Hematopoietic multipotent progenitor cell treated with erythropoietin and hydrocortisone succinate and interleukin-3 and kit ligand, for 4 days (in vitro differentiated cells): ENCODE measurements around the gene FNDC11.

Experiments used
- DNase-seq: peaks from one replicate; pipeline ENCODE4 v3.0.0-alpha.2; 2015

Gene FNDC11

DNA sequence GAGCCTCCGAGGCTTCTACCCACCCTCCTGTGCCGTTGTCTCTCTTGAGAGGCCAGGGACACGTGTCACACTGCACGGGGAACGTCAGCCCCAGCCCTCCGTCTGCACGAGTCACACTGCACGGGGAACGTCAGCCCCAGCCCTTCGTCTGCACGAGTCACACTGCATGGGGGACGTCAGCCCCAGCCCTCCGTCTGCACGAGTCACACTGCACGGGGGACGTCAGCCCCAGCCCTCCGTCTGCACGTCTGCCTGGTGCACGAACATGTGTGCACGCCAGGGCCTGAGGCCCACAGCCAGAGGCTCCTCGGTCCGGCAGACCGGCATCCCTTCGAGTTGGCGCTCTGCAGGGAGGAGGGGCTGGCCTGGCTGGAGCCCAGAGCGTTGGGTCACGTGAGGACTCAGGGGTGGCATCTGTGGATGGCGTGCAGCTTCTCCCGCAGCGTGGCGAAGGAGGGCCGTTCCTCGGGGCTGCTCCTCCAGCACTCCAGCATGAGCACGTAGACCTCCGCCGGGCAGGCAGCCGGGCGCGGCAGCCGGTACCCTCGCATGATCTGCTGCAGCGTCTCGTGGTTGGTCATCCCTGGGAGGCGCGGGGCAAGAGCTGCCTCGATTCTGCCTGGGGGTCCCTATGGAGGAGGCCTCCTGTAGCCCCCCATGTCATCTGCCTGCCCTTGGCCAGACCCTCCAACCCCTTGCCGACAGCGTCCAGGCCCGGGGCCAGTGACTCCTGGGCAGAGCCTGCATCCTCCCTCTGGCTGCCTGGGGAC lies 13.4 kb upstream of the FNDC11 start:
- DNase-seq, result no peak

DNA sequence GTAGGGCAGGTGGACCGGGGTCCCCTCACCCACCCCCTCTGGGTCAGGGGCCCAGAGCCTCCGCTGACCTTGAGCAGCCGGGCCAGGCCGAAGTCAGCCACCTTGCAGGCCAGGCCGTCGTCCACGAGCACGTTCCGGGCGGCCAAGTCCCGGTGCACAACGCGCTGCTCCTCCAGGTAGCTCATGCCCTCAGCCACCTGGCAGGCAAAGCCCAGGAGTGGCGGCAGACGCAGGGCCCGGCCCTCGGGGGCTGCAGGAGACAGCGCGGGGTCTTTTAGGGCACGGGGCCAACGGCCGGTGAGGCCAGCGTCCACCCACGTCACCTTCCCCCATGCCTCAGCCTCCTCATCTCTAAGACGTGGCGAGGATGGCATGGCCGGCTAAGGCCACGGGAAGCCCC lies 12.6 kb upstream of the FNDC11 start:
- no peak for DNase-seq

DNA sequence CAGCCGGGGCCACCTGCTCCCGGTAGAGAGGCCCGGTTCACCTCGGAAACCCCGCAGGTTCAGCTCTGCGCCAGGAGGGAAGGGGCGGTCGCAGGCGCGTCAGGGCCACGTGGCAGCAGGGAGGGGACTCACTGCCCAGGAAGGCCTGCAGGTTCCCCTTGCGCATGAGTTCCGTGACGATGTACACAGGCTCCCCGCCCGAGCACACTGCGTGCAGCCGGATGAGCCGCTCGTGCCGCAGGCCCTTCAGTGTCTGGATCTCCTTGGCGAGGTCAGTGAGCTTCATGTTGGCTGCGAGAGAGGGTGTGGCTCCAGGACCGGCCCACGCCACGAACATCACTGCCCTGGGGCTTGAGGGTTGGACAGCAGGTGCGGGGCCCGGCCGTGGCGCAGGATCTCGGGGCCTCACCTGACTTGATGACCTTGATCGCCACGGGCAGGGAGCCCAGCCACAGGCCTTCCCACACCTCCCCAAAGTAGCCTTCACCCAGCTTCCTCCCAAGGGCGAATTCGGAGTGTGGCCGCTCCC lies 11.9 kb upstream of the FNDC11 start:
- DNase-seq, result no peak

DNA sequence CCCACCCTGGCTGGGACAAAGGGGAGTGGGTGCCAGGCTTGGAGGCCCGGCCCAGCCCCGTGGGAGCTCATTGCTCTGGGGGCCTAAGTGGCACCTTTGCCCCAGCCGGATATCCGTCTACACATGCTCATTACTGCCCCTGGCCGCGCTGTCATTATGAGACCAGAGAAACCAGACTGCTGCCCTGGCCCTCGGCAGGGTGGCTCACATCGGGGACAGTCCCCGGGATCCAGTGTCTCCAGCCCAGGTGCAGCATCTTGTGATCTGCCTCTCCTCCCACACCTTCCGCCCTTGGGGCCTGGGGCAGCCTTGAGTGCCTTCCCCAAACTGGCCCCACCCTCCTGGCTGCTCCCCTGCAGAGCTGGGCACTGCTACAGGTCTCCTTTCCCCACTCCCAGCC lies 11.3 kb upstream of the FNDC11 start:
- DNase-seq, result no peak

DNA sequence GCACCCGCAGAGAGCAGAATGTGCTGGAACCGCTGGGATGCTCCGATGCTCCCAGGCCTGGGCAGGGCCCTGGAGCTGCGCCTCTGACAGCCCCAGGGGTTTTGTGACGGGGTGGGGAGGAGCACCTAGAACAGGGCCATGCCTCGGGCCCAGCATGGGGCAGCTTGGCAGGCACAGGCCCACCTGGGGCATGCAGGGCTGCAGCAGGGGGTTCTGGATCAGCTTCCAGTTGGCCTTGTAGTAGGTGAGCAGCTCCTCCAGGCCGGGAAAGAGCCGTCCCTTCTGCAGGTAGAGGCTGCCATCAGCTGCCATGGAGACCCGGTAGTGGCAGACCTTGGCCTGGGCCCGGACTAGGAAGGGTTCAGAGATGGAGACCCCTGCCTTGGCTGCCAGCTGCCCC lies 10.8 kb upstream of the FNDC11 start:
- no peak for DNase-seq

DNA sequence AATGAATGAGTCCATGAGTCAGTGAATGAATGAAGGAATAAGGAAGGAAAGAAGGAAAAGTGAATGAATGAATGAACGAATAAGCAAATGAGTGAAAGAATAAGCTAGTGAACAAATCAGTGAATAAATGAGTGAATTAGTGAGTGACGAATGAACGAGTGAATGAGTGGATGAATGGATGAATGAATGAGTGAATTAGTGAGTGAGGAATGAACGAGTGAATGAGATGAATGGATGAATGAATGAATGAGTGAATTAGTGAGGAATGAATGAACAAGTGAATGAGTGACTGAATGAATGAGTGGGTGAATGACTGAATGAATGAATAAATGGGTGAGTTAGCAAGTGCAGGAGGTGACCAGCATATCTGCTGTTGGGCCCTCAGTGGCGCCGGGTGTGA lies 10.2 kb upstream of the FNDC11 start:
- no peak for DNase-seq

DNA sequence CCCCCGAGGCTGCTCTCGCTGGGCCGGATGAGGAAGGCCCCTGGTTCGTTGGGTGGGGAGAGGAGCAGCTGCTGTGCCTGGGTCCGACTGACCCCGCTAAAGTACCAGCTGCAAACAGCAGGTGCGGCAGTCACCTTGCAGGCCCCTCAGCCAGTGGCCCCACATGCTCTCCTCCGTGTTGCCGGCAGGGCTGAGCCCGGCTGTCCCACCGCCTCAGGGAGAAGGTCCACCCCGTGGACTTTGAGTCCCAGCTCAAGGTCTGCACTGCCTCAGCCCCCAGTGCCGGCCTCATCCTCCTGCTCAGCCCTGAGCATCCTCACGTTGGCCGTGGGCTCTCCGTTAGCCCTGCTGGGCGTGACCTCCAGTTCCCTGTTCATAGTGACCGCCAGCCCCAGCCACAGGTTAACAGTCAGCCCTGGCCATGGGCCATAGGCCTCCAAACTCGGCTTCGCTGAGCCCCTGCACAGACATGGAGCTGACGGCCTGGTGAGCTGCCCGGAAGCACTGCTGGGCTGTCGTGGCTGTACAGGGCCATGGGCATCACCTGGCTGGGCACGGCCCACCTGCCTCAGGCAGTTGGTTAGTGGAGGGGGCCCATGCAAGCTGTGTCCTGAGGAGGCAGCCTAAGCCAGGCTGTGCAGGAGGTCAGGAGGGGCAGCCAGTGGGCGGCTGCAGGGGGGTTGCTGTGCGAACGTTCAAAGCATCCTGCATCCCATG lies 9.6 kb upstream of the FNDC11 start:
- DNase-seq, result no peak

DNA sequence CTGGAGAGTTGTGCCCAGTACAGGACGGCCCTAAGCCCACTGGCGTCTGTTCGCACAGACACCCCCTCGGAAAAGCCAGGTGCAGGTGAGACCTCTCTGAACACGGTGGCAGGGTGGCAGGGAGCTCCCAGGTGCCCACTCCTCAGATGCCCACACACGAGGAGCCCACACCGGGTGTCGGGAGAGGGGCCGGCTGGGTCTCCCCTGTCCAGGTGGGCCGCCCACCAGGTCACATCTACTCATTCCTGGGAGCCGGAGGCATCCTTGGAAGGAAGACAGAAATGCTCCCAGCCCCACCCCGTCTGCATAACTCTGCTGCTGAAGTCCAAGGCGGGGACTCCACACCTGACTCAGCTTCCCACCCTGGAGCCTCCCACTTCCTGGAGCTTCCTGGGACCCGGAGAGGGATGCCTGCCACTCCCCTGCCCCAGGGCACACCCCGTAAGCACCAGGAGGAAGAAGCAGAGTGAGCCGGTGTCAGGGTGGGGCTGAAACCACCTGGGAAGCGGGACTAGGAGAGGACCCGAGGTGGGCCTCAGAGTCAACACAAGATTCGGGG lies 8.9 kb upstream of the FNDC11 start:
- DNase-seq, result no peak

DNA sequence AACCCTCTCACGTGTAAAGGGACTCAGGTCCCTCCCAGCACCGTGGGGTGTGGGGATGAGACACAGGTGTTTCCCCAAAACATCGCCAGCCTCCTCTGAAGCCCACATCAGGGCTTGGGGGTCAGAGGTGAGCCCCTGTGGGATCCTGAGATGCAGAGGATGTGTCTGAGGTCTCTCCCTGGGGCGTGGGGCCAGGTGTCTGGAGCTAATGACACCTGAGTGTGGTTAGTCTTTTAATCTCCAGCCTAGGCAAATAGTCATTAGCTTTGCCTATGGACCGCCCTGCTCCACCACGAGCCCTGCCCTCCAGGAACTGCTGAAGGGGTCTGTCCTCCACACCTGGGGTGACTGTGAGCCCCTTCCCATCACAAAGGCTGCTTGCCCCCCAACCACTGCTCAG lies 8.1 kb upstream of the FNDC11 start:
- no peak for DNase-seq

DNA sequence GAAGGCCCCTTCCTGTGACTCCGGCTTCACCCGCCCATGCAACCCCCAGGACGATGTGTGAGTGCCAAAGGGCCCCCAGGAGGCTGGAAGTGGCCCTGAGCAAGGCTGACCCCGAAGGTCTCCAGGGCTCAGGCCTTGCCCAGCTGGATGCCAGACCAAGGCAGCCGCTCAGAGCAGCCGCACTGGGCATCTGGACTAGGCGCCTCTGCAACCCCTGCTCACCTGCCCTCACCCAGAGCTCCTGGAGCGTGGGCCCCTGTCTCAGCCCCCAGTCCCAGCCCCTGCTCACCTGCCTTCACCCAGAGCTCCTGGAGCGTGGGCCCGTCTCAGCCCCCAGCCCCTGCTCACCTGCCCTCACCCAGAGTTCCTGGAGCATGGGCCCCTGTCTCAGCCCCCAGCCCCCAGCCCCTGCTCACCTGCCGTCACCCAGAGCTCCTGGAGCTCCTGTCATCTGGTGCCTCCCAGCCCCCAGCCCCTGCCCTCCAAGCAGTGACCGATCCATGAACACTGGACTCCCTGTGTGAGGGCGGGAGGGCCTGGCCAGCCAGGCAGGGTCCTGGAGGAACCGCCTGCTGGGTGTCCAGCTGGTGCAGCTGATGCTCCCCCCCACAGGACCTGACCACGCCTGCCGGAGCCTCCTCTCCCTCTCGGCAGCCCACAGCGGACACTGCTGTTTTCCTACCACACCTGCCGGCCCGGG lies 7.6 kb upstream of the FNDC11 start:
- no peak for DNase-seq

DNA sequence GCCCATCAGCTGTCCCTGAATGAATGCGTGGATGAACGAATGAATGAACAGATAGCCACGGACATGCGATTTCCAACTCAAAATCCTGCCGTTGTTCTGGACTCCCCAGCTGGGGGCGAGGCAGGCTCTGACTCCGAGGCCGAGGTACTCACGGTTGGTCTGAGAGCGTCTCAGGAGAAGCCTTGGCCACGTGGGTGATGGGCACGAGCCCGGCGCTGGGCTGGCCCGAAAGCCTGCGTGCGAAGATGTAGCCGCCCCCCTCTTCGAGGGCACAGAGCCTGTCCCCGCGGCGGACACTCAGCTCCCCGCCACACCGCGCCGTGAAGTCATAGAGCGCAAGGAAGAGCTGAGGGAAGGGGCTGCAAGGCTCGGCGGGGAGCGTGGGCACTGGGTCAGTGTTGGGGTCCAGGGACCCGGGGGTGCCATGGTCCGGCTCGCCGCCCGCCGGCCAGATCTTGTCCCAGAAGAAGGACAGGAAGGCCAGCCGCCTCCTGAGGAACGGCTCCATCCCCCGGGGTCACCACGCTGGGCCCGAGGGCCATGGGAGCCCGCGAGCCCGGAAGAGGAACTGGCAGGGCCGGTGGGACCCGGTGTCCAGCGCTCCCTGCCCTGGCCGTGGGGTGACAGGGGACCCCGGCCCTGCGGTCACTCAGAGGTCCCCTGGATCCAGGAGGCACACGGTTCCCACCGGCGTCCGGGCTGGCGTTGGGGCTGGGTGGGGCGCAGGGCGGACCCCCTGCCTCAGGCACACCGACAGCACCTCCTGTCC lies 6.8 kb upstream of the FNDC11 start:
- no peak for DNase-seq

DNA sequence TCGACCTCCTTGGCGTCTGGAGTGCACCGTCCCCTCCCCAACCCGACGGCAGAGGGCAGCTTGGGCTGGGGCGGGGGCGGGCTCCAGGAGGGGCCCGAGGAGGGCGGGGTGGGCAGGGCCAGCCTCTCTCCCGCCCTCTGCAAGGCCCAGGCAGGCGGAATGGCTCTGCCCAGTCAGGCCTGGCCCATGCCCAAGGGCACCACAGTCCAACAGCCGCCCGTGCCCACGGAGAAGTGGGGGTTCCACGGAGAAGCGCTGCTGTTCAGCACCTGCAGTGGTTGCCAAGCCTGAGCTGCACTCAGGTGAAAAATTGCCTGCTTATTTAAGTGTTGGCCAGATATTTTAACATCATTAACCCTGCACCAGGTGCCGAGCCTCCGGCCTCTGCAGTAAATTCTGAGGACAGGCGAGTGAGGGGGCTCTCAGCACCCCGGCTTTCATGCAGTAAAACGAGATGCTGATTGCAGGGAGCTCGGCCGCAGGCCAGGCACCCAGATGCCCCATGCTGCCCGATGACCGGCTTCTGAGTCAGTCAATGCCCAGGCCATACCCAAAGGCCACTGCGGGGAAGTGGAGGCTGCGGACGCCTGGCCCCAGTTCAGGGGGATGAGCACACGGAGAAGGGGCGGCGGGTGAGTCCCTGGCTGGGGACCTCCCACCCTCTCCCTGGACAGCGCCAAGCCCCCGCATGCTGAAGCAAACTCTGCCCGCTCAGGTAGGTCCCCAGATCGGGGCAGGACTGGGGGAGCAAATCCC lies 6.1 kb upstream of the FNDC11 start, which contains the start of gene SRMS:
TSS of gene SRMS (minus strand) at position 25 of the 756 bp plus-strand sequence. CDS start 286 bp downstream, outside the sequence.
- DNase-seq, result peak; percentile 43

DNA sequence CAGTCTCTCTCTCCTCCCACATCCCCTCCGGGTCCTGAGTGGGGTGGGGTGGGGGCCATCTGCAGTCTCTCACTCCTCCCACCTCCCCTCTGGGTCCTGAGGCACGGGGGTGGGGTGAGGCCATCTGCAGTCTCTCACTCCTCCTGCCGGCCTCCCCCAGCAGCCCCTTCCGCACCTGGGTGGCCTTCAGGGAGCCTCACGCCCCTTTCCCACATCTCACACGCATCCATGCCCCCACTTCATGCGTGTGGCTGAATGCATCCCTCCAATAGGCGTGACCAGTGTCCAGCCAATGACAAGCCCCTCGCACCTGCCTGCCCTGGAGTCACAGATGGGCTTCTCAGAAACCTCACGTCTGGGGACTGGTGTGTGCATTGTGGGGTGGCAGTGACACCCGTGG lies 5.4 kb upstream of the FNDC11 start:
- no peak for DNase-seq

DNA sequence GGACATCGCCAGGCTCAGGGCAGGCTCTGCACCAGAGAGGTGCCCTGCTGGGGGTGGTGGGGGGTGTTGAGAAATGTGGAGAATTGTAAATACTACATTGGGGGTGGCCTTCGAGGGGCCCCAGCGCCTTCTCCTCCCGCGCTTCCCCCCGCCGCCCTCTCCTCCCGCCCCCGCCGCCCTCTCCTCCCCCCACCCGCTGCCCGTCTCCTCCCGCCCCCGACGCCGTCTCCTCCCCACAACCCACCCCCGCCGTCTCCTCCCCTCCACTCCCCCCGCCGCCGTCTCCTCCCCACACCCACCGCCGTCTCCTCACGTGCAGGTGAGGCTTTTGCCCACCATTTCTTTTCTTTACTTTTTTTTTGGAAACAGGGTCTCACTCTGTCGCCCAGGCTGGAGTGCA lies 4.9 kb upstream of the FNDC11 start:
- no peak for DNase-seq

DNA sequence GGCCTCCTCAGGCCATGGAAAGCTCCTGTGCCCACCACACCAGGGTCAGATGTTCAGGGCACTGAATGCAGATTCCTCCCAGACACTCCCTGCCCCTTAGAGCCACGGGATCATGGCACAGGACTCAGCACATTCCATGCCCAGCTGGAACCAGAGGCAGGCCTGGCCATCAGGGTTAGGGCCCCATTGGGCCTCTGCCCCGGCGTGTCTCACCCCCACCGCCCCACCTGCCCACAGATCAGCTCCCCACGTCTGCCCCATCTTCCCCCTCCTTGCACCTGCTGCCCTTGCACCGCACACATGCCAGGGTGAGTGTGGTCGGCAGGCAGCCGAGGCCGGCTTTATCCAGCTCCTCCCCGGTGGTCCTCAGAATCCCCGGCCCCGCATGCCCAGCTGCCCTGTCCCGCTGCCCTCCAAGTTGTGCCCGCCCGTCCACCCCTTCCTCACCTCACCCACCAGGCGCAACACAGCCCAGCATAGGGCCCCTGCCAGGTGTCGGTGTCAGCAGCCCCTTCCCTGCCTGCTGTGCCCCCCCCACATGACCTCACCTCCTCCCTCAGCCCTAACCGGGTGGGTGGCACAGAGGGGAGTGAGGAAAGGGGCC lies 4.2 kb upstream of the FNDC11 start:
- DNase-seq, result no peak

DNA sequence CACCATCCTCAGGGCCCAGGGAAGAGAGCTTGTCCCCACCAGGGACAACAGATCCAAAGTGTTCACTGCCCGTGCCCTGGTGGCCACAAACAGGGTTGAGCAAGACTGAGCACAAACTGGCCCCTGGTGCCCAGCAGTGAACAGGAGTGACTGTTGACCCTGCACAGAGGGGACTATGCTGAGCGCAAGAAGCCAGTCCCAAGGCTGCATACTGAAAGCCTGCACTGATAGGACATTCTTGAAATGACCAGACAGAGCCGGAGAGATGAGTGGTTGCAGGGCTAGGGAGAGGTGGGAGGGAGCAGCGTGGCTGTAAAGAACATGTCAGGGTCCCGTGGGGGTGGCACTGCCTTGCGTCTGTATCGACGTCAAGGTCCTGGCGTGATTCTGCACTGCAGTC lies 2.9 kb upstream of the FNDC11 start:
- no peak for DNase-seq

DNA sequence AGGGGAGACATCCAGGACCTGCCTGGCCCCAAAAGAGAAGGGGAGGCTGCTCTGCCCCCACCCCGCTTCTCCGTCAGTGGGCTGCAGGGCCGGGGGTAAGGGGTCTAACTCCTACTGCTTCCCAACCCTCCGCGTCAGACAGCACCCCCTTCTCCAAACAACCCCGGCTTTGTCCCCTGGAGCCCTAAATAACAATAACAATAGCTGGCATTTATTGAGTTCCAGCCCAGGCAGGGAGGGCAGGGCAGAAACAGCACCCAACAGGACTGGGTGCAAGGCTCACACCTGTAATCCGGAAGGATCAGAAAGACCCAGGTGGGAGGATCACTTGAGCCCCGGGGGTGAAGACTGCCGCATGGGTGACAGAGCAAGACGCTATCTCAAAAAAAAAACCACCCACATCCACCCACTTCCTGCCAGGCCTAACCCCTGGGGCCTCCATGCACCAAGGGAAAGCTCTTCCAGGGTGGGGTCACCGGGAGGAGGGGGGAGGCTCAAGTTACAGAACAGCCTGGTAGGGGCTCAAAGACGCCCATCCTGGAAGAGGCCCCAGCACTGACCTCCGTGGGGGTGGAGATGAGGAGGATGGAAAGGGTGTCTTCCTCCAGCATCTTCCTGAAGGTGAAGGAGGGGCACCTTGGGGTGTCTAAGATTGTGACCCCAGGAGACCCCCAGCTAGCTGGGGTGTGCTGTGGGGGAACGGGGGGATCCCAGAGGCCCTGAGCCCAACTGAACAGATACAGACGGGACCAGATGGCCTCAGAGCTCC lies 1.3 kb upstream of the FNDC11 start:
- peak; percentile 92 for DNase-seq

DNA sequence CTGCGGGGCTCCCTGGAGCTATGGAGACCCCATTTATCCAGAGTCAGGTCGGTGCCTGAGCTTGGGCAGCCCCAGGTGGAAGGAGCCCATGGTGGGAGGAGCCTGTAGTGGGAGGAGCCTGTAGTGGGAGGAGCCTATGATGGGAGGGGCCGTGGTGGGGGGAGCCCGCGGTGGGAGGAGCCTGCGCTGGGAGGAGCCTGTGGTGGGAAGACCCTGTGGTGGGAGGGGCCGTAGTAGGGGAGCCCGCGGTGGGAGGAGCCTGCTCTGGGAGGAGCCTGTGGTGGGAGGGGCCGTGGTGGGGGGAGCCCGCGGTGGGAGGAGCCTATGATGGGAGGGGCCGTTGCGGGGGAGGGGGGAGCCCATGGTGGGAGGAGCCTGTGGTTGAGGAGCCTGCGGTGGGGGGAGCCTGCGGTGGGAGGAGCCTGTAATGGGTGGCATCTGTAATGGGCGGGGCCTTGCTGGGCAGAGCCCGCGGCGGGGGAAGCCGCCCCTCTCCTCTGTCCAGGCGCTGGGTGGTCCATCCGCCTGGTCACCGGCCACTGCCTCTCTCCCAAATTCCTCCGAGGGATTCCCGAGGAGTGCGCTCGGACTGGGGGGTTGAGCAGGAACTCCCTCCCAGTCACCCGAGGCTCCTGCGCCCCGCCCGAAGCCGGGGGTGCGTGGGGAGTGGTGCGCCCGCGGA lies 567 bp upstream of the FNDC11 start:
- DNase-seq, result peak; percentile 90

DNA sequence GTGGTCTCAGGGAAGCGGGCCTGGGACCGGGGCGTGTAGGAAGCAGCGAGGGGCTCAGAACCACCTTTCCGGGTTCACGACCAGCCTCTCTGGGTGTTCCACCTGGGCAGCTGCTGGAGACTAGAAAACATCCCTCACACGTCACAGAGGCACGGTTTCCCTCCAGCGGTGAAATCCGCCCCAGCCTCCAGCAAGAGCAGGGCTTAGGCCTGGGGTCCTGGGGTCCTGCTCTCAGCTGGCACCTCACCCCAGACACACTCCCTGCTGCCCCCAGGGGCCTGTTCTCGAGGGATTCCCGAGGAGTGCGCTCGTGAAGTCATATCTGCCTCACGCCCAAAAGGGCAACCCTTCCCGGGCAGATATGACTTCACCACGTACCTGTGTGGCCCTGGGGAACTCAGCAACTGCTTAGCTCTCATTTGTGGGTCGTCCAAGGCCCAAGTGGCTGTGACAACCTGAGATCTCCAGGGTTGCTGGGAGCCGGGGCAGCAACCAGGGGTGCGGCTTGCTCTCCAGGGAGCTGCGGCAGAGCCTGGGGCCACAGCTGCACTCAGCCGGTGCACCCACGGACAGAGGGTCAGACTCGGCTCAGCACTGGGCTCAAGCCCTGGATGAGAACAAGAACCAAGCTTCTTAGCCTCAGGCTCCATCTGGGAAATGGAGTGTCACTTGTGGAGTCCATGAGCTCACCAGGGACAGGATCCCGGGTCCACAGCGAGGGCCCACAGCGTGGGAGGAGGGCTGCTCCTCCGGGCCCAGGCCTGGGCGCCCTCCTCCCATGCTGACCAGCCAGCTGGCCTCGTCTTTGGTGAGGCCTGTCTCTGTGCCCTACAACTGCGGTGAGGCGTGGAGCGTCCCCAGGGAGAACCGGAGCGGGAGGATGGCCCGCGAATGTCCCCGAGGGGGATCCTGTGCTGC lies 661 bp downstream of the FNDC11 start:
- no peak for DNase-seq
